T-helper 1 cell treated with Interleukin-12 subunit alpha and Interleukin-12 subunit beta and Interleukin-4 antibody, amounts not matched to agents 30 μg/mL and 1 μg/mL, for 36 hours (primary cell): ENCODE measurements around the gene BAIAP2L1.
"Not testable (repeated sequence)": the region's sequence is repeated elsewhere in the genome, so short reads cannot be mapped to it uniquely, and the experiment has no call there.

Experiments used
- H3K27ac Mint-ChIP-seq: one replicate; pipeline ENCODE4 v1.8.0; 2021; ENCODE audit warnings: mild to moderate bottlenecking, mixed read lengths
- H3K27me3 Mint-ChIP-seq: one replicate; pipeline ENCODE4 v1.8.0; 2021; ENCODE audit warnings: low read depth, mixed read lengths
- H3K36me3 Mint-ChIP-seq: one replicate; pipeline ENCODE4 v1.8.0; 2021; ENCODE audit warnings: low read depth, mixed read lengths
- H3K4me1 Mint-ChIP-seq: one replicate; pipeline ENCODE4 v1.8.0; 2021; ENCODE audit warnings: low read depth, mixed read lengths
- H3K4me3 Mint-ChIP-seq: one replicate; pipeline ENCODE4 v1.8.0; 2021; ENCODE audit warnings: mild to moderate bottlenecking, moderate library complexity, mixed read lengths
- H3K9me3 Mint-ChIP-seq: one replicate; pipeline ENCODE4 v1.8.0; 2021; ENCODE audit warnings: mixed read lengths

BAIAP2L1 gene

GRCh38 chr7:98400542-98401340, at the start of gene BAIAP2L1:
Gene BAIAP2L1, minus strand, starts transcription at chr7:98401090. Its CDS starts 238 bp downstream, at chr7:98400852.
- Mint-ChIP-seq H3K4me3 (peak within 1 kb of the TSS; percentile 29), H3K9me3 (no peaks in the 10 kb centered on the region), H3K27me3 (peaks cover 21% of the 10 kb centered on the region), H3K4me1 (peaks cover 1% of the 10 kb centered on the region), H3K36me3 (no peaks in the 10 kb centered on the region), H3K27ac (no peak within 1 kb of the TSS)

GRCh38 chr7:98448766-98449165, 47.9 kb upstream of the BAIAP2L1 start:
- Mint-ChIP-seq H3K27ac (no peak overlapping the region), H3K27me3 (no peaks in the 10 kb centered on the region), H3K36me3 (no peaks in the 10 kb centered on the region), H3K9me3 (peaks cover 13% of the 10 kb centered on the region), H3K4me1 (no peaks in the 10 kb centered on the region), H3K4me3 (no peak overlapping the region)

- H3K27me3 Mint-ChIP-seq, H3K36me3 Mint-ChIP-seq, H3K4me1 Mint-ChIP-seq, H3K27ac Mint-ChIP-seq, H3K4me3 Mint-ChIP-seq, H3K9me3 Mint-ChIP-seq: not testable (repeated sequence)
These were observed 40.1 kb upstream of the BAIAP2L1 start for GRCh38 chr7:98440992-98441391.

GRCh38 chr7:98439484-98439883, 38.6 kb upstream of the BAIAP2L1 start:
- Mint-ChIP-seq H3K36me3 (no peaks in the 10 kb centered on the region), H3K9me3 (peaks cover 8% of the 10 kb centered on the region), H3K4me1 (no peaks in the 10 kb centered on the region), H3K4me3 (no peak overlapping the region), H3K27me3 (no peaks in the 10 kb centered on the region), H3K27ac (no peak overlapping the region)

- Mint-ChIP-seq H3K4me1 (no peaks in the 10 kb centered on the region), H3K4me3 (no peak overlapping the region), H3K9me3 (no peaks in the 10 kb centered on the region), H3K27me3 (no peaks in the 10 kb centered on the region), H3K27ac (no peak overlapping the region), H3K36me3 (no peaks in the 10 kb centered on the region)
These were observed 33.2 kb upstream of the BAIAP2L1 start for GRCh38 chr7:98434087-98434486.

GRCh38 chr7:98429799-98430198, 28.9 kb upstream of the BAIAP2L1 start:
- no peak overlapping the region for H3K4me3 Mint-ChIP-seq
- H3K36me3 Mint-ChIP-seq: no peaks in the 10 kb centered on the region
- H3K27ac Mint-ChIP-seq: no peak overlapping the region
- H3K9me3 Mint-ChIP-seq: no peaks in the 10 kb centered on the region
- H3K27me3 Mint-ChIP-seq: no peaks in the 10 kb centered on the region
- no peaks in the 10 kb centered on the region for H3K4me1 Mint-ChIP-seq

GRCh38 chr7:98423043-98423442, 22.2 kb upstream of the BAIAP2L1 start:
- Mint-ChIP-seq H3K27me3 (no peaks in the 10 kb centered on the region), H3K4me1 (no peaks in the 10 kb centered on the region), H3K27ac (no peak overlapping the region), H3K9me3 (no peaks in the 10 kb centered on the region), H3K4me3 (no peak overlapping the region), H3K36me3 (no peaks in the 10 kb centered on the region)

- Mint-ChIP-seq H3K4me3 (no peak overlapping the region), H3K27ac (no peak overlapping the region), H3K4me1 (no peaks in the 10 kb centered on the region), H3K27me3 (no peaks in the 10 kb centered on the region), H3K36me3 (no peaks in the 10 kb centered on the region), H3K9me3 (no peaks in the 10 kb centered on the region)
These were observed 20.2 kb upstream of the BAIAP2L1 start for GRCh38 chr7:98420966-98421612.

- not testable (repeated sequence) for H3K36me3 Mint-ChIP-seq, H3K4me1 Mint-ChIP-seq, H3K27me3 Mint-ChIP-seq, H3K9me3 Mint-ChIP-seq, H3K27ac Mint-ChIP-seq, H3K4me3 Mint-ChIP-seq
These were observed 19.1 kb upstream of the BAIAP2L1 start for GRCh38 chr7:98419988-98420387.

- H3K36me3 Mint-ChIP-seq, H3K27me3 Mint-ChIP-seq, H3K4me1 Mint-ChIP-seq, H3K9me3 Mint-ChIP-seq, H3K4me3 Mint-ChIP-seq, H3K27ac Mint-ChIP-seq: not testable (repeated sequence)
These were observed 18.4 kb upstream of the BAIAP2L1 start for GRCh38 chr7:98419316-98419691.

GRCh38 chr7:98418636-98419315, 17.9 kb upstream of the BAIAP2L1 start:
- Mint-ChIP-seq H3K4me3 (no peak overlapping the region), H3K27me3 (no peaks in the 10 kb centered on the region), H3K9me3 (no peaks in the 10 kb centered on the region), H3K4me1 (no peaks in the 10 kb centered on the region), H3K27ac (no peak overlapping the region), H3K36me3 (no peaks in the 10 kb centered on the region)

GRCh38 chr7:98418271-98418635, 17.4 kb upstream of the BAIAP2L1 start:
- no peaks in the 10 kb centered on the region for H3K4me1 Mint-ChIP-seq
- H3K27ac Mint-ChIP-seq: no peak overlapping the region
- H3K4me3 Mint-ChIP-seq: no peak overlapping the region
- no peaks in the 10 kb centered on the region for H3K27me3 Mint-ChIP-seq
- no peaks in the 10 kb centered on the region for H3K9me3 Mint-ChIP-seq
- H3K36me3 Mint-ChIP-seq: no peaks in the 10 kb centered on the region

GRCh38 chr7:98417604-98418270, 16.8 kb upstream of the BAIAP2L1 start:
- H3K4me1 Mint-ChIP-seq, H3K9me3 Mint-ChIP-seq, H3K4me3 Mint-ChIP-seq, H3K27ac Mint-ChIP-seq, H3K27me3 Mint-ChIP-seq, H3K36me3 Mint-ChIP-seq: not testable (repeated sequence)

GRCh38 chr7:98414205-98414900, 13.5 kb upstream of the BAIAP2L1 start:
- Mint-ChIP-seq H3K9me3 (no peaks in the 10 kb centered on the region), H3K4me3 (no peak overlapping the region), H3K36me3 (no peaks in the 10 kb centered on the region), H3K4me1 (no peaks in the 10 kb centered on the region), H3K27me3 (no peaks in the 10 kb centered on the region), H3K27ac (no peak overlapping the region)
